Ureter (tissue), 1 donor: ENCODE results near the gene MYT1. TPM values are rescaled to one million over a fixed set of nuclear protein-coding genes. Genes with fewer than 3 reads are reported as not detected.
"Not testable (repeated sequence)": the region's sequence is repeated elsewhere in the genome, so short reads cannot be mapped to it uniquely, and the experiment has no call there.

Source experiments
- DNase-seq: peaks from one replicate; pipeline ENCODE4 v3.0.0-alpha.2; 2020; ENCODE audit warnings: low spot score
- total RNA-seq: library from RNA; stranded (reverse); gene quantifications from one replicate; pipeline ENCODE4 v1.2.4, GENCODE V29; 2023
- donor health status: DM: yes; HTN: yes; CAD: no.

The MYT1 gene
- total RNA-seq, 1 donor from 2014 or later, result 0.18 TPM

DNA sequence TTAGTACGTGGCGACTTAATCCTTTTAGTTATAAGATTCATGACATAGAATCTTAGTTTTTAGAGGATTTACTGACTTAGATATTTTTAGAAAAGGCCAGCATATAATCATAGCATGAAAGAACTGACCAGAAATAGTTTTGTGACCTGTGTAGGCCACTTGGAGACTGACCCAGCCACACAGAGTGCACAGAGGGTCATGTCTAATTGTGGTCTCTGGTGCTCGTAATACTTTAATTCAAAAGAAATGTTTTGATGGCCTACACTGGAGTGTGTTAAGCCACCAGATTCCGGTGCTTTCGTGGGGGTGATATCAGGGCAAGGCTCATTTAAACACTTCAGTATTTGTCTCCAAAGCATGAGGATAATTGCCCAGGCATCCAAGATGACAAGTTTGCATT lies 102.7 kb downstream of the MYT1 start:
- DNase-seq, result no peak

DNA sequence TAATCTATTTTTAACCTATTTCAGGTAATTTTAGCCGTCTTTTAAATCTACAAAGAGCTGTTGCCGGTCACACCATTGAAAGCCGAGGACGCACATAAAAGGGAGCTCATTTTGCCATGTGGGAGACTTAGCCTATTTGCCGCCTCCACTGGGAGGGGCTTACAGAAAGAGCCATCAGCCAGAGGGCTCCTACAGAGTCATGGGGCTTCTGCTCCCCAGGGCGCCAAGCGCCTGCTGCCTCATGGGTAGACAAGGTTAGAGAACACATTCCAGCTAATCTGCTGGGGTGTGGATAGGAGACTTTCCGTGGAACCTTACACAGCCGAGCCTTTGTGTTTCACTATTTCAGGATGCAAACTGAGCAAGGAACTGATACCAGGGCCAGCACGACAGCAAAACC lies 103.9 kb downstream of the MYT1 start:
- DNase-seq, result no peak

DNA sequence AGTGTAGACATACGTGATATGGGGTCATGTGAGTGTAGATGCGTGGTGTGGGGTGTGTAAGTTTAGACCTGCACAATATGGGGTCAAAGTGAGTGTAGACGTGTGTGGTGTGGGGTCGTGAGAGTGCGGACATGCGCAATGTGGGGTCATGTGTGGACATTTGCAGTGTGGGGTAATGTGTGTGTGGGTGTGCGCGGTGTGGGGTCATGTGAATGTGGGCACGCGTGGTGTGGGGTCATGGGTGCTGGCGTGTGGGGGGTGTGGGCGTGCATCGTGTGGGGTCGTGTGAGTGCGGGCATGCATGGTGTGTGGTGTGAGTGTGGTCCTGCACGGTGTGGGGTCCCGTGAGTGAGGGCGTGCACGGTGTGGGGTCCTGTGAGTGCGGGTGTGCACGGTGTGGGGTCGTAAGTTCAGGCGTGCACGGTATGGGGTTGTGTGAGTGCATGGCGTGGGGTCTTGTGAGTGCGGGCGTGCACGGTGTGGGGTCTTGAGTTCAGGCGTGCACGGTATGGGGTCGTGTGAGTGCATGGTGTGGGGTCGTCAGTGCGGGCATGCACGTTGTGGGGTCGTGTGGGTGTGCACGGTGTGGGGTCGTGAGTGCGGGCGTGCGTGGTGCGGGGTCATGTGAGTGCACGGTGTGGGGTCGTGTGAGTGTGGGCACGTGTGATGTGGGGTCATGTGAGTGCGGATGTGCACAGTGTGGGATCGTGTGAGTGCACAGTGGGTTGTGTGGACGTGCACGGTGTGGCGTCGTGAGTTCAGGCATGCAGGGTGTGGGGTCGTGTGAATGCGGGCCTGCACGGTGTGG lies 105.6 kb downstream of the MYT1 start:
- DNase-seq, result no peak

DNA sequence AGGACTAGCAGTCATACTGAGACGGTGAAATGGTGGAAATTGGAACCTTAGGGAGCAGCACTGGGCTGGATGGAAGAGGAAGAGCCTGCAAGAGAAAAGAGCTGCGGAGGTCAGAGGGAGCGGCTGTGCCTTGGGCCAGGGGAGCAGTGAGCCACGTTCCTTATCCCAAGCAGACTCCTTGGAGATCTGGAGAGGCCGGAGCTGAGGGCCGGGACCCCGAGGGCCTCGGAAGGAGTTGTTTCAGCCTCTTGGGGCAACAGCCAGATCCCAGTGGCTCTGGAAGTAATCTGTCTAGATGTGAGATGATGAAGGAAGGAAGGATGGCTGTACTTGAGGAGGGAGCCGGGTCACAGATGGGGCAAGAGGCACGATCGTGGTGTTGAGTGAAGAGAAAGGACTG lies 107.4 kb downstream of the MYT1 start:
- no peak for DNase-seq

DNA sequence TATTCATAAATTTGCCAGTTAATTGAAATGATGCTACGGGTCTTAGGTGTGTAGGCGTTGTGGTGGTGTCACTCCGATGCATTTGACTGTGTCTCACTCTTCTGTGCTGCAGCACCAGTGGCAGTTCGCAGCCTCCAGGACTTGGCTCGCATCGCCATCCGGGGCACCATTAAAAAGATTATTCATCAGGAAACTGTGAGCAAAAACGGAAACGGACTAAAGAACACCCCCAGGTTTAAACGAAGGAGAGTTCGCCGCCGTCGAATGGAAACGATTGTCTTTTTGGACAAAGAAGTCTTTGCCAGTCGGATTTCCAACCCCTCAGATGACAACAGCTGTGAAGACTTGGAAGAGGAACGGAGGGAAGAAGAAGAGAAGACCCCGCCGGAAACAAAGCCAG lies 108.9 kb downstream of the MYT1 start:
- DNase-seq, result no peak

DNA sequence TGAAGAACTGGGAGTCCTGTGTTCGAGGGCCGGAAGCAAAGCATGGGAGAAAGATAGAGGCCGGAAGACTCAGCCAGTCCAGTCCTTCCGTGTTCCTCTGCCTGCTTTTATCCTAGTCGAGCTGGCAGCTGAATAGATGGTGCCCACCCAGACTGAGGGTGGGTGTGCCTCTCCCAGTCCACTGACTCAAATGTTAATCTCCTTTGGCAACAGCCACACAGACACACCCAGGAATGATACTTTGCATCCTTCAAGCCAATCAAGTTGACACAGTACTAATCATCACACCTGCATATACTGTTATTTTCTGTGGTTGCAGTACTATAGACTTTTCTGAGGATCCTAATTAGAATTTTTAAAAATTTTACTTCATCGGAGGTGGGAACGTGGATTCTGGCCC lies 112.6 kb downstream of the MYT1 start:
- DNase-seq, result no peak

DNA sequence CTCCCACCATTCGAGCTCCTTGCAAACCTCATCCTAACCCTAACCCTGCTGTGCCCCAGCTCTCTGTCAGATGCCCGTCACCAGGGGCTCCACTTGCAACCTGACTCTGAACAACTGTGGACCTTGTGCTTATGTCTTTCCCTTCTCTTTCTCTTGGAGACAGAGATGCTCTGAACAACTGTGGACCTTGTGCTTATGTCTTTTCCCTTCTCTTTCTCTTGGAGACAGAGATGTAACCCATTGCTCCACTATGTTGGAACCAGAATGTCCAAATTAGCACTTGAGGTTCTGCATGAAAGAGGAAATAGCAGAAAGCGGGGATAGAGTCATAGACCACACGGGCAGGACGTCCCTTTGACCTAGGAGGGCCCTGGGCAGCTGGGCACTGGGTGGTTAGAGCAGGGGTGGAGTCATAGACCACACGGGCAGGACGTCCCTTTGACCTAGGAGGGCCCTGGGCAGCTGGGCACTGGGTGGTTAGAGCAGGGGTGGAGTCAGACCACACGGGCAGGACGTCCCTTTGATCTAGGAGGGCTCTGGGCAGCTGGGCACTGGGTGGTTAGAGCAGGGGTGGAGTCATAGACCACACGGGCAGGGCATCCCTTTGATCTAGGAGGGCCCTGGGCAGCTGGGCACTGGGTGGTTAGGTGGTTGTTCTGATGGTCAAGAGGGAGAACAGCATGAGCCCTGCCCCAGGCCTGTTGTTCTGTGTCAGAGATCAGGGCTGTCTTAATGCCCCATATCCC lies 113.5 kb downstream of the MYT1 start:
- DNase-seq, result no peak

DNA sequence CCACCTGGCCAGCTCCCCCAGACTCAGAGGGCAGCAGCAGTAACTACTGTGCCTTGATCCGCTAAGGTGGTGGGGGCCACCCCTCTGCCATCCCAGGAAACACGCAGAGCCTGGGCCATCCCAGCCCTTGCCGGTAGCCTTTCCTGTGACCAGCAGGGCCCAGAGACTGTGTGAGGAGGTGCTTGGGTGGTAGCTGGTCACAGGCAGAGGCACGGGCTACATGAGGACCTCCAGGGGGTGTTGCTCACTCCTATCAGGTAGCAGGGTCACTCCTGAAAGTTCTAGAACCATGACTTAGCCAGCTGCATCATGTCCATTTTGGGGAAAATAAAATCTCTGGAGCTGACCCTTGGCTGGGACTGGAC lies 114.0 kb downstream of the MYT1 start:
- DNase-seq, result no peak

DNA sequence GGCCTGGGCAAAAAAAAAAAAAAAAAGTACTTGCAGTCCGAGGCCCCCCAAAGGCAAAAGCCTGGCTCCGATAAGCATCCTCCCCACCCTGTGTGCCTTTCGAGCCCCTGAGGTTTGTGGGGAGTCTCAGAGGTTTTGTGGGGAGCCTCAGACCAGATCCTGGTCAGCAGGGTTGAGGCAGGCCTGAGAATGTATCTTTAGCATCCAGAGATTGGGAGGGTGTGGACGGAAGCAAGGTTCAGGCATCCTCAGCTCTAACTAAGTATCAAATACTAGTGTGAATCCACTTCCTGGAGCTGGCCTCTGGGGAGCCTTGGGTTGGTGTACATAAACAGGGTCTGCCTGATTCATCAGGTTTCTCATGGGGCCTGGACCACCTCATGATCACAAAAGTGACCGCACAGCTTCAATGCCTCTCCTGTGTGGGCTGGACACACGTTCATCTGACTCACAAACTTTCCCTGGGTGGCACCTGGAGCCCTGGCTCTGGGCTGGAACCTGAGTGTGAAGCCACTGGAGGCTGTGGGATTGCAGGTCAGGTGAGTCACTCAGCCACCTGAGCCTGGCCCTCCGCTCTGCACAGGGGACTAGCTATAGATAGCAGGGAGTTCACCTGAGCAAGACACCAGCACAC lies 115.7 kb downstream of the MYT1 start:
- no peak for DNase-seq

DNA sequence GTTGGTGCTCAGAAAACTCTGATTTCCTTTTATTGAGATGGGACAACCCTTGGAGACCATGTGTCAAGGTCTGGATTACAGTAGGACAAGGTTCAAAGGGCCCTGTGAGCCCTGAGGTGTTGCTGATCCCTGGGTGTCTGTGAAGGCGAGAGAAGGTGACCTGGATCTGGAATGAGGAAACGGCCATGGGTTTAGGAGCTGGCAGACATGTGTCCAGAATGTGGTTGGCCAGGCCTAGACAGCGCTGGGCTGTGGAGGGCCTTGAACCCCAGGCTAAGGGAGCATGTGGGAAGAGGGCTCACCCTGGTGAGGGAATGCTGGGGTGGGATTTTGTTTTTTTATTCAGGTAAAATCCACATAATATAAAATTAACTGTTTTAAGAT lies 116.2 kb downstream of the MYT1 start:
- DNase-seq, result no peak

DNA sequence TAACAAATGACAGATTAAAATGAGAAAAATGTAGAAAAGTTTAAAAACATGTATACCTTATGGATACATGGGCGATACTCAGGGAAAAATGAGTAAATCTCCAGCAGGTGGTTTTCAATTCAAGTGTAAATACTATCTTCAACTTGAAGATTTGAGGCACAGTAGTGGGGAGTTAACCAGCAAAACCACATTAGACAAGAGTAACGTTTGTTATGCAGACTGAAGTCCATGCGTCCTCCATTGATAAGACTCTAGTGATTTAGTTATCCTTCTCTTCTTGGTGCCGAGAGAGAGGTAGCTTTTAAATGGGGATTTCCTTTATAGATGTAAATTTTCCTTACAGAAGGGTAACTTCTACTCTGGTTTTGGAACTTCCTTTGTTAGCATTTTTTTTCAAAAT lies 119.4 kb downstream of the MYT1 start:
- DNase-seq, result no peak

DNA sequence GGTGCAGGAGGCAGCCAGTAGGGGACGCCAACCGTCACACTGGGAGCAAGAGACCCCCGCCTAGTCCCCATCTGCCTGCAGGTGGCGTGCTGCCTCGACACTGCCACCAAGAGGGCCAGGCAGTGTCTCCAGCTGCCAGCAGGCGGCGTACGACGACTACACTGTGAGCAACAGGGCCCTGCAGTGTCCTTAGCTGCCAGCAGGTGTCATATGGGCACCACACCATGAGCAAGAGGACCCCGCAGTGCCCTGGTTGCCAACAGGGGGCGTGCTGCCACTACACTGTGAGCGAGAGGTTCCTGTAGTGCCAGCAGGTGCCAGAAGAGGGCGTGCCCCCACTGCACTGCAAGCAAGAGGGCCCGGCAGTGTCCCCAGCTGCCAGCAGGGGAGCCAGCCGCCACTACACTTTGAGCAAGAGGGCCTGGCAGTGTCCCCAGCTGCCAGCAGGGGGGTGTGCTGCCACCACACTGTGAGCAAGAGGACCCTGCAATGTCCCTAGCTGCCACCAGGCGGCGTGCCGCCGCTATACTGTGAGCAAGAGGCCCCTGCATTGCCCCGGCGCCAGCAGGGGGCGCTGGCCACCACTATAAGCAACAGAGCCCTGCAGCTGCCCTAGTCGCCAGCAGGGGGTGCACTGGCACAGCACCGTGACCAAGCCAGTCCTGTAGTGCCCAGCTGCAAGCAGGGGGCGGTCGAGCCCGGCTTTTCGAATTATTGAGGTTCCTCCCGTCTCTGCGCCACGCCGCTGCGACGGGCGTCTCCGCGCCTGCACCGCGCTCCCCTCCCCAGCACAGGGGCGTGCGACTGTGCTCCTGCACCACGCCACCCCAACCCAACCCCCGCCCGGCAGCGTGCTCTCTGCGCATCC lies 121.6 kb downstream of the MYT1 start:
- DNase-seq, result not testable (repeated sequence)

DNA sequence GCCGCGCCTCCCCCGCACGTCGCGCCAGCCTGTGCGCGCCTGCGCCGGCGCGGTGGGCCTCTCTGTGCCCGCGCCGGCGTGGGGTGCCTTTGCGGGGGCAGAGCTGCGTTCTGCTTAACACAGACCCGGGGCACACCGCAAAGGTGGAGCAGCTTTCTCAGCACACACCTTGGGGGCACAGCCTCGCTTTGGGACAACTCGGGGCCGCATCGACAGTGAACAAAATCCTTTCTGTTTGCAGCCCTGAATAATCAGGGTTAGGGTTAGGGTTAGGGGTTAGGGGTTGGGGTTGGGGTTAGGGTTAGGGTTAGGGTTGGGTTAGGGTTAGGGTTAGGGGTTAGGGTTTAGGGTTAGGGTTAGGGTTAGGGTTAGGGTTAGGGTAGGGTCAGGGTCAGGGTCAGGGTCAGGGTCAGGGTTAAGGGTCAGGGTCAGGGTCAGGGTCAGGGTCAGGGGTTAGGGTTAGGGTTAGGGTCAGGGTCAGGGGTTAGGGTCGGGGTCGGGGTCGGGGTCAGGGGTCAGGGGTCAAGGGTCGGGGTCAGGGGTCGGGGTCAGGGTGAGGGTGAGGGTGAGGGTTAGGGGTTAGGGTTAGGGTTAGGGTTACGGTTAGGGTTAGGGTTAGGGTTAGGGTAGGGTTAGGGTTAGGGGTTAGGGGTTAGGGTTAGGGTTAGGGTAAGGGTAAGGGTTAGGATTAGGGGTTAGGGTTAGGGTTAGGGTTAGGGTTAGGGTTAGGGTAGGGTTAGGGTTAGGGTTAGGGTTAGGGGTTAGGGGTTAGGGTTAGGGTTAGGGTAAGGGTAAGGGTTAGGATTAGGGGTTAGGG lies 122.4 kb downstream of the MYT1 start:
- DNase-seq, result not testable (repeated sequence)

DNA sequence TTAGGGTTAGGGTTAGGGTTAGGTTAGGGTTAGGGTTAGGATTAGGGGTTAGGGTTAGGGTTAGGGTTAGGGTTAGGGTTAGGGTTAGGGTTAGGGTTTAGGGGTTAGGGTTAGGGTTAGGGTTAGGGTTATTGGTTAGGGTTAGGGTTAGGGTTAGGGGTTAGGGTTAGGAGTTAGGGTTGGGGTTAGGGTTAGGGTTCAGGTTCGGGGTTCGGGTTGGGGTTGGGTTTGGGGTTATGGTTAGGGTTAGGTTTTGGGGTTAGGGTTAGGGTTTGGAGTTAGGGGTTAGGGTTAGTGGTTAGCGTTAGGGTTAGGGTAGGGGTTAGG lies 123.0 kb downstream of the MYT1 start:
- DNase-seq, result not testable (repeated sequence)

Other genes with a start within 250 kb of the MYT1 start
- gene UCKL1, start 208.0 kb upstream of the MYT1 start, total RNA-seq, result 47.6 TPM
- 31.2 TPM for gene ZNF512B, start 194.5 kb upstream of the MYT1 start, total RNA-seq
- 17.4 TPM for gene SAMD10, start 184.8 kb upstream of the MYT1 start, total RNA-seq
- gene PRPF6, start 183.3 kb upstream of the MYT1 start, total RNA-seq, result 75.0 TPM
- gene C20orf204, start 128.3 kb upstream of the MYT1 start, total RNA-seq, result 1.9 TPM
- gene SOX18, start 114.8 kb upstream of the MYT1 start, total RNA-seq, result 28.1 TPM
- gene TCEA2, start 101.3 kb upstream of the MYT1 start, total RNA-seq, result 43.6 TPM
- 10.3 TPM for gene RGS19, start 84.9 kb upstream of the MYT1 start, total RNA-seq
- gene OPRL1, start 84.4 kb upstream of the MYT1 start, total RNA-seq, result 0.42 TPM
- not detected for gene LKAAEAR1, start 80.1 kb upstream of the MYT1 start, total RNA-seq
- not detected for gene NPBWR2, start 56.9 kb upstream of the MYT1 start, total RNA-seq
- 58.2 TPM for gene PCMTD2, start 91.3 kb downstream of the MYT1 start, total RNA-seq